RKO (cell line): ENCODE results near the gene ALPG.
"Not testable (repeated sequence)": the region's sequence is repeated elsewhere in the genome, so short reads cannot be mapped to it uniquely, and the experiment has no call there.

Experiments
- DNase-seq: peaks from one replicate; pipeline ENCODE4 v3.0.0-alpha.2; 2016; ENCODE audit warnings: low spot score

Gene ALPG

DNA sequence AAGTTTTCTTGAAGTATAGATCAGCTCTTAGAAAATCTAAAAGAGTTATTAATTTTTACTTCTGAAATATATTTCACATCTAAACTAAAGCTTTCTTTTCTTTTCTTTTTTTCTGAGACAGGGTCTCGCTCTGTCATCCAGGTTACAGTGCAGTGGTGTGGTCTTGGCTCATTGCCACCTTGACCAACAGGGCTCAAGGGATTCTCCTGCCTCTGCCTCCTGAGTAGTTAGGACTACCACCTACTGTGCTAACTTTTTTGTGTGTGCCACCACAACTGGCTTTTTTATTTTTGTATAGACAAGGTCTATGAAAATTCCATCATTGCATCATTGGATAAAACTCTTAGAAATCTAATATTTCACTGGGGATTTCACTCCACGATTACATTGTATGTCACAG lies 10.0 kb upstream of the ALPG start:
- no peak for DNase-seq

DNA sequence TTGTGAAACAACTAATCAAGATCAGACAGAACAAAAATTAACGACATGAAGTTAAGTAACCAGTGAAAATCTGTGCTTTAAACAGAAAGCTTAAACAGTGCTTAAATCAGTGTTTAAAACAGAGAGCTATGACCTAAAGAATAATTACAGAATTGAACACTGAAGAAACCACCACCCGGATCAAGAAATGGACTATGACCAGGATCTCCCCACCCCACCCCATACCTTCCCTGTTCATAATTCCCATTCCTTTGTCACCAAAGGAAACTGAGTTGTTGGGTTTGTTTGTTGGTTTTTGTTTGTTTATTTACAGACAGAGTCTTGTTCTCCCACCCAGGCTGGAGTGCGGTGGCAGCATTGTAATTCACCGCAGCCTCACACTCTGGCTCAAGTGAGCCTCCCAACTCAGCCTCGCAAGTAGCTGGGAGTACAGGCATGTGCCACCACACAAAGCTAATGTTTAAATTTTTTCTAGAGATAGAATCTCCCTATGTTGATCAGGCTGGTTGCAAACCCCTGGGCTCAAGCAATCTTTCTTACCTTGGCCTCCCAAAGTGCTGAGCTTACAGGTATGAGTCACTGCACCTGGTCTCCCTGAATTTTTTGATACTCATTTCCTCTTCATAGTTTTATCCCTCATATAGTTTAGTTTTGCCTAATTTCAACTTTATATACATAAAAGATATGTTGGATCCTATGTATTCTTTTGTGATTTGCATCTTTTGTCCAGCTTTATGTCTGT lies 8.2 kb upstream of the ALPG start:
- no peak for DNase-seq

DNA sequence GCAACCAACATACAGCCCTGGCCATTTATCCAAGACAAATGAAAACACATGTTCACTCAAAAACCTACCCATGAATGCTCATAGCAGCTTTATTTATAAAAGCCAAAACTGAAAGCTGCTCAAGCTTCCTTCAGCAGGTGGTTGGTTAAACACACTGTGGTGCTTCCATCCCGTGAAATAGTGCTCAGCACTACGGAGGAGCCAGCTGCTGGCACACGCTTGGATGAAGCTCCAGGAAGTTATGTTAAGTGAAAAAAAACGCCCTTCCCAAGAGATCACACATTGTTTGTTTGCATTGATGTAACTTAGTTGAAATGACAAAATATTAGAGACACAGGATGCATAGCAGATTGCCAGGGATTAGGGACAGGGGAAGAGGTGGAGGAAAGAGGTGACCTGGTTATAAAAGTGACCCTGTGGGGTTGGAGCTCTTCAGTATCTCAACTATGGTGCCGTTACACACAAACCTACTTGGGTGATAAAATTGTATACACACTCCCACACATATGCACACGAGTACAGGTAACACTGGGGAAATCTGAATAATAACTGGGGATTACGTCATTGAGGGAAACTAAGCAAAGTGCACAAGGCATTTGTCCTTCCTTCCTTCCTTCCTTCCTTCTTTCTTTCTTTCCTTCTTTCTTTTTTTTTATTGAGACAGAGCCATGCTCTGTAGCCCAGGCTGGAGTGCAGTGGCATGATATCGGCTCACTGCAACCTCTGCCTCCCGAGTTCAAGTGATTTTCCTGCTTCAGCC lies 6.2 kb upstream of the ALPG start:
- no peak for DNase-seq

DNA sequence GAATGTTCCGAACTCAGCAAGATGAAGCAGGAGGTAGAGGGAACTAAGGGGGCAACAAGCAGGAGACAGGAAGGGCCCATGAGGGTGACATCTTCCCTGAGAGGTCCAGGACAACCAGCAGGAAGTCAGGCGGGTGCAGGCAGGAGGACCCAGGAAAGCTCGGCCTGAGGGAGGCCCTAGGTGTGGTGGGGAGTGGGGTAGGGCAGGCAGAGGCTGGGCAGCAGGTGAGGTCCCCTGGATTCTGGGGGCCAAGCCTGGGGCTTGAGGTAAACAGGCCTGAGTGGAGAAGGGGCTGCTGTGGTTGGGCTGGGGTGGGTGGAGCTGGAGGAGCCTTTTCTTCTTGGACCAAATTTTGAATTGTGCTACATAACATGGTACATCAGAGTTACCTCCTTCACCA lies 4.1 kb upstream of the ALPG start:
- no peak for DNase-seq

DNA sequence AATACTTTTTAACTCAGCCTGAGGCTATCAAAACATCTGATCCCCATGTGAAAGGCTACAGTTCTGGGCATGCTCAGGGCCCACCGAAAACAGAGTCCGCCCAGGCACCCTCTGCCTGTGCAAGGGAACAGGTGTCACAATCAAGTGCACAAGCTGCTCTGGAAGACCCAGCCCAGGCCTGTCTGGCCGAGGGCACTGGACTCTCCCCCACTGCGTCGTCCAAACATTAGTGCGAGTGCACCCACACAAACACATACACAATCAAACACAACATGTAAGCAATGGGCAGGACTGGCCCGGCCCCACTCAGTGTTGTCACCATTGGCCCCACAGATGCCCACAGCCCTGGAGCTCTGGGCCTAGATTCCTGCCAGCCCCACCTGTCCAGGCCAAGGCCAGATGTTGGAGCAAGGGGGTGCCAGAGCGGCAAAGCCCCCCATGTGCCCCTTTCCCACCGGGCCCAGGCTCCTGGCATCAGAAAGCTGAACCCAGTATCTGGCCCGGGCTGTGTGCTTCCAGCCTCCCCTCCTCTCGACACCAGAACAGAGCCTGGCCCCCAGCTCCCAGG lies 617 bp upstream of the ALPG start:
- no peak for DNase-seq

DNA sequence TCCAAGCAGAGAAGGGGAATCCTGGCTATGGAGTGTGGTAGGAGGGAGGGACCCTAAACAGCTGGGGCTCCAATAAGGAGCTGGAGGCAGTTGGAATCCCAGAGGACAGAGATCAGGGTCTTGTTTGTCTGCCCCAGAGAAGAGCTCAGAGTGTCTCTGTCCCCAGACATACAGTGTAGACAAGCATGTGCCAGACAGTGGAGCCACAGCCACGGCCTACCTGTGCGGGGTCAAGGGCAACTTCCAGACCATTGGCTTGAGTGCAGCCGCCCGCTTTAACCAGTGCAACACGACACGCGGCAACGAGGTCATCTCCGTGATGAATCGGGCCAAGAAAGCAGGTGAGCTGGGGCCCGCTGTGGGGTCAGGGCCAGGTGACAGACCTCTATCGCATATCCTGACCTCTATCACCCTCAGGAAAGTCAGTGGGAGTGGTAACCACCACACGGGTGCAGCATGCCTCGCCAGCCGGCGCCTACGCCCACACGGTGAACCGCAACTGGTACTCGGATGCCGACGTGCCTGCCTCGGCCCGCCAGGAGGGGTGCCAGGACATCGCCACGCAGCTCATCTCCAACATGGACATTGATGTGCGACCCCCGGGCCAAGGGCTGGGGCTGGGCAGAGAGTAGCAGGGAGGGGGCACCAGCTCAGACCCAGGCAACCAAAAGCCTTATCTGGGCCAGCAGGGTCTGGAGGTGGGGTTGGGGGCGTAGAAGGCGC lies 945 bp downstream of the ALPG start:
- not testable (repeated sequence) for DNase-seq

DNA sequence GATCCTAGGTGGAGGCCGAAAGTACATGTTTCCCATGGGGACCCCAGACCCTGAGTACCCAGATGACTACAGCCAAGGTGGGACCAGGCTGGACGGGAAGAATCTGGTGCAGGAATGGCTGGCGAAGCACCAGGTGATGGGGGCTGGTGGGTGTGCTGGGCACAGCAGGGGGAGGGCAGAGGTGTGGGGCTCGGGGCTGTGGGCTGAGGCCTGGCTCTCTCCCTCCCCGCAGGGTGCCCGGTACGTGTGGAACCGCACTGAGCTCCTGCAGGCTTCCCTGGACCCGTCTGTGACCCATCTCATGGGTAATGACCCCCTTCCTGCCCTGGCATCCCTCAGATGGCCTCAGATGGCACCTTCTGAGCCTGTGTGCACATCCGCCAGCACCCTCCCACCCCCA lies 1.6 kb downstream of the ALPG start:
- DNase-seq, result not testable (repeated sequence)

DNA sequence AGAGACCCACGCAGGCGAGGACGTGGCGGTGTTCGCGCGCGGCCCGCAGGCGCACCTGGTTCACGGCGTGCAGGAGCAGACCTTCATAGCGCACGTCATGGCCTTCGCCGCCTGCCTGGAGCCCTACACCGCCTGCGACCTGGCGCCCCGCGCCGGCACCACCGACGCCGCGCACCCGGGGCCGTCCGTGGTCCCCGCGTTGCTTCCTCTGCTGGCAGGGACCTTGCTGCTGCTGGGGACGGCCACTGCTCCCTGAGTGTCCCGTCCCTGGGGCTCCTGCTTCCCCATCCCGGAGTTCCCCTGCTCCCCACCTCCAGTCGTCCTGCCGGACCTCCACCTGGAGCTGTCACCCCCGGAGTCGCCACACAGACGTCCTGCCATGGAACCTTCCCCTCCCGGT lies 3.0 kb downstream of the ALPG start:
- not testable (repeated sequence) for DNase-seq

DNA sequence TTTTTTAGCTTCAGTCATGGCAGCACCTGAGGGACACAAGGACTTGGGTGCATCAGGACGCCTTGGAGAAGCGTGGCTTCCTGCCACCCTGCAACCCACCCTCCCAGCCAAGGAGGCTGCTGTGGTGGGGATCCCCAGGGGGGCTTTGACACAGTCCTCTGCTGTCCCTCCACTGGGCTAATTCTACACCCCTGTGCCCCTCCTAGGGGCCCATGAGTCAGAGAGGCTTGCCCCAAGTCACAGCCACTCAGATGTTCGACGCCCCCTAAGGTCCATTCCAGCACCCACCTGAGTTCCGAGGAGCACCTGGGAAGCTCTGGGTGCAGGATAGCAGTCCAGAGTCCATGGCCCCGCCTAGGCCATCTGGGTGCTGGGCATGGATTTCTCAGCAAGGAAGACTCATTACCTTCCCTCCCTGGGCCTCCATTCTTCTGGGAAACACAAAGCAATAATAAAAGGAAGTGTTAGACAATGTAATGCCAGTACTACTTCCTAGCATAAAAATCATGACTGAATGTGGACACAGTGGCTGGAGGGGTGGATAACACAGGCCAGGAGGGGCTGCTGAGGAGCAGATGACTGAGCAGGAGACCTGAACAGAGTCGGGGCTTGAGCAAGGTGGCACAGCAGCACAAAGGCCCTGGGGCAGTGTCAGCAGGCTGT lies 3.7 kb downstream of the ALPG start:
- no peak for DNase-seq

DNA sequence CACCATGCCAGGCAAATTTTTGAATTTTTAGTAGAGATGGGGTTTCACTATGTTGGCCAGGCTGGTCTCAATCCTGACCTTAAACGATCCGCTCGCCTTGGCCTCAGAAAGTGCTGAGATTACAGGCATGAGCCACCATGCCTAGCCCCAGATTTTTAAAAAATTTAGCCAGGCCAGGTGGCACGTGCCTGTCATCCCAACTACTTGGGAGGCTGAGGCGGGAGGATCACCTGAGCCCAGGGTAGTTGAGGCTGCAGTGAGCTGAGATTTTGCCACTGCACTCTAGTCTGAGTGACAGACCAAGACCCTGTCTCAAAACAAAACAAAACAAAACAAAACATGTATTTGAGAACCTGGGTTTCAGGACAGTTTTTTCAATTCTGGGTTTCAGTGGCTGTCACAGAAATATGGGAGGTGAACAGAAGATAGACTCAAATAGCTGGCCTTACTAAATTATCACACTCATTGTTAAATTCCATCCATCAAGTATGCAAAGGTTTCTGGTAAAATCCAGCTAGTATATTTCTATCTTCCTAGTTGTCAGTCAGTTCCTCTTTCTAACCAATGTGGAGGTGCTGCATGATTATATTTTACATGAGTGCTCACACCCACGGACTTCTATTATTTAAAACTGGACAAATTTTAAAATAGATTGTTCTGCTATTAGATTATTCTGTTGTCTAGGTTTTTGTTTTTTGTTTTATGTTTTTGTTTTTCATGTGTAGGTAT lies 5.4 kb downstream of the ALPG start:
- DNase-seq, result no peak

DNA sequence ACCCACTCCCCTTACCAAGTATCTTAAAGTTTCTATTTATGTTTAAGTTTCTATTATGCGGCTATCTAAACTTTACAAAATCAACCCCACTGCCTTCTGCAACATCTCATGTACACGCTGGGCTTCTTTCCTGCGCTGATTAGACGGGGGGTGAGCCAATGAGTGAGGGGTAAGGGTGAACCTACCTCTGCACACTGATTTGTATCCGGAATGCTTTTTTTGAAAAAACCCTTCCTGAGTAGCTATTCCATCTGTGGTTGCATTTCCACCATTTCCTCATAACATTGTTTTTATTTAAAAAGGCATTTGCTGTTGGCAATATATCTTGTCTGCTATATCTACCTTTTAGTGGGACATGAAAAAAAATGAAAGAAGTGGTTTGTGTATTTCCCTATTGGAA lies 6.3 kb downstream of the ALPG start:
- no peak for DNase-seq

DNA sequence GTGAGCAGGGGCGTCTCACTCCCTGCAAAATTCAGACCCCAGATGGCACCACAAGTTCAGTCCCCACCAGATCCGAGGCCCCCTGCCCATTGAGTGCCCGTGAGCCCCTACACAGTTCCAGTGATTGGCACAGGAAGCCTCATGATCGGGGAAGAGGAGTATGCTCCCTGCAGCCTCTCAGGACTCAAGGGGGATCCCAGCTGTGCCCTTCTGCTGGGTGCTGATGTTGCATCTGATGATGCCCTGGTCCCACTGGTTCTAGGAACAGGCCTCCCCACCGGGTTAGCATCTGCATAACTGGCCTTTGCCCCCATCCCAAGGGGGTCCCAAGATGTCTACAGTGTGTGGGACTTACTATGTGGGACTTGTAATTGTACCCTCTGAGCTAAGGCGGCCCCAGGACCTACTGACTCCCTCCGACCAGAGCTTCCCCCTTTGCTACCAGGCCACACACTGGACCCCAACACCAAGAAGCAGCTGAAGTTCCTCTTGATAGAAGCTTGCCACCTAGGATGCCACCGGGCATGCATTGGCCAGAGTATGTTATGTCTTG lies 8.6 kb downstream of the ALPG start:
- no peak for DNase-seq

DNA sequence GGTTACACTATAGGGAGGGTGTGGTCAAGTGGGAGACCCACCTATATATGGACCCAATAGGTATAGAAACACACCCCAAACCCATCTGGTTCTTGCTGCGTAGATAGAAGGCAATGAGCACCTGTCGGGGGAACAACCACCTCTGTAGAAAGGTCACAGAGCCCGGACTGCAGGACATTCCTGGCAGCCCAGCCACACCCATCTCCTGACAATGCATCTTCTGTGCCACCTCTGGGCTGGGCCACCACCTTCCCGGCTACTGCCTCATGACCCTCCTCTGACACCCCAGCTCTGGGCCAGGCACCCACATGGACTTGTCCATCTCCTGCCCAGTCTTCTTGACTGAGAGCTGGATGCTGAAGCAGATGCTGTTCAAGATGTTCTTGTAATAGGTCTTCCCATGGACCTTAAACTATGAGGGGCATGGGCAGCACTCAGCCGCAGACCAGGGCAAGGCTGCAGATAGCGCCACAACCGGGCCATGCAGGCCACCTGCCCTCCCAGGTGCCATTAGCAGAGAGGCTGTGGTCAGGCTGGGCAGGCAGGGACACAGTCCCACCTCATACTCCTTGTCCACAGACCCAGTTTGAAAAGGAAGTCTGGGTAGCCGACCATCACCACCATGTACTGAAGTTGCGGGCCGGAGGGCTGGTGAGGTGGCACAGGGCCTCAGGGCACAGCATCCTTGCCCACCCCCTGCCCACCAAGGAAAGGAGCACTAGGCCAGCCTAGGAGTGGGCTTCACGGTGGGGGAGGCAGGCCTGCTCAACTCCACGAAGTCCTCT lies 9.3 kb downstream of the ALPG start:
- DNase-seq, result no peak

DNA sequence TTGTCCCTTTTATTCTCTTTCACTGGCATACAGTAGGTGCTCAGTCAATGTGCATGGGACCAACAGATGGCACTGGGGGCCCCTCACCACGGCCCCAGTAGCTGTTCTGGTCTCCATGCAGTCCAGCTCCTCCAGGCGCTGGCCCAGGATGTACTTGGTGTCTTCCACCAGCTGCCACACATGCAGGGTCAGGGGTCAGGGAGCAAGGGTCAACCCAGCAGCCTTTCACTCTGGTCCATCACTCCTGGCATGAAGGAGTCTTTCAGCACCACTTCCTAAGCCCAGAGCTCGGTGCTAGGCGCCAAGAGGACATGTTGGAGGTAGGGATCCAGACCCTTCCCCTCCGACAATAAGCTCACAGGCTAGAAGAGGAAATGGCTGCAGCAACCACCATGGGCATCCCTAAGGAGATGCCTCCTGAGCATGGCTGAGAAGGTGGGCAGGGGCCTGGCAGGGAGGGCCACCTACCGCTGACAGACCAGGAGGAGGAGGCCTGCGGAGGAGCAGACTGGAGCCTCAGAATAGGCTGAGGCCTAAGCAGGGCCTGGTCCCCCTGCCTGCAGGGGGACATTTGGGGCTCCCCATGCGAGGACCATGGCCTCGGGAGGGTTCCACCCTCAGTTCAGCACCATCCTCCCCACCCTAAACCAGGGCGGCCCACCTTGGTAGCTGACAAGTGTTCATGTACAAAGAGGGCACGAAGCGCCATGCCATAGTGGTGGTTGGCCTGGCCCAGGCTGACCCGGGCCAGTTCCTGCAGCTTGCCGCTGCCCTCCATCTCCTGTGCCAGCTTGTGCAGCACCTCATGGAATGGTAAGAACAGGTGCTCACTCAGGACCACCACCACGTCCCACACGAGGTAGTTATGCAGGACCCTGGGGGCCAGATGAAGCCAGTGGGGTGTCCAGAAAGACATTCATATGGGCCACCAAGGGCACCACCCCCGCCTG lies 10.2 kb downstream of the ALPG start:
- DNase-seq, result no peak

DNA sequence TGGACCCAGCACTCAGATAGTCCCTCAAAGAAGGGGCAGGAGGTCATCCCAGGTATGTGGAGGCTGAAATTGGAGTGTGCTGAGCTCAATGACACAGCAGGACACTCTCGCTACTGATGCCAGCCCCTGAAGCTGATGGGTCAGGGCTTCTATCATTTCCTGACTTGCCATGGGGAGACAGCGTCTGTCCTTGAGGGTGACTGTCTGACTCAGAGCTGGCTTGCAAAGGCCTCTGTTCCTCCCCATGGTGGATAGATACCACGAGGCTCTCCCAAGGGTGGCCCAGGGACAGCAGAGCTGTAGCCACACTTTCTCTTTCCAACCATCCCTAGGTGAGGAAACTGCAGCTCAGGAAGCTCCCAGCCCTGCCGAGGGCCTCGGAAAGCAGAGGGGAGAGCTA lies 10.8 kb downstream of the ALPG start:
- no peak for DNase-seq

DNA sequence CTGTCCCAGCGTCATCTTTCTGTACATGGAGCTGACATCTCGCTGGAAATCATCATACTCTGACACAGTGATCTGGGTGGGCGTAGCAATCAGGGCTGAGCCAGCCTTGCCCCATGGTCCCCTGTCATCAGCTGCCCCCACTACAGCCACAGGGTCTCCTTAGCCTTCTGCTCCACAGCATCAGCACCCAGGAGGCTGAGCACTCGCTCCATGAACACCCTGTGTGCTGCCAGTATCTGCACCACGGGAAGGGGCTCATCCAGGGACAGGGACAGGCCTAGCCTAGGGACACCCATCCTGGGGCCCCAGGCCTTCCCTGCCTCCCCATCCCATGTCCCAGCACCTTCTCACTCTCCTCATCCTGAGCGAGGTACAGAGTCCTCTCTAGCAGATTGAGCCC lies 11.4 kb downstream of the ALPG start:
- DNase-seq, result no peak

DNA sequence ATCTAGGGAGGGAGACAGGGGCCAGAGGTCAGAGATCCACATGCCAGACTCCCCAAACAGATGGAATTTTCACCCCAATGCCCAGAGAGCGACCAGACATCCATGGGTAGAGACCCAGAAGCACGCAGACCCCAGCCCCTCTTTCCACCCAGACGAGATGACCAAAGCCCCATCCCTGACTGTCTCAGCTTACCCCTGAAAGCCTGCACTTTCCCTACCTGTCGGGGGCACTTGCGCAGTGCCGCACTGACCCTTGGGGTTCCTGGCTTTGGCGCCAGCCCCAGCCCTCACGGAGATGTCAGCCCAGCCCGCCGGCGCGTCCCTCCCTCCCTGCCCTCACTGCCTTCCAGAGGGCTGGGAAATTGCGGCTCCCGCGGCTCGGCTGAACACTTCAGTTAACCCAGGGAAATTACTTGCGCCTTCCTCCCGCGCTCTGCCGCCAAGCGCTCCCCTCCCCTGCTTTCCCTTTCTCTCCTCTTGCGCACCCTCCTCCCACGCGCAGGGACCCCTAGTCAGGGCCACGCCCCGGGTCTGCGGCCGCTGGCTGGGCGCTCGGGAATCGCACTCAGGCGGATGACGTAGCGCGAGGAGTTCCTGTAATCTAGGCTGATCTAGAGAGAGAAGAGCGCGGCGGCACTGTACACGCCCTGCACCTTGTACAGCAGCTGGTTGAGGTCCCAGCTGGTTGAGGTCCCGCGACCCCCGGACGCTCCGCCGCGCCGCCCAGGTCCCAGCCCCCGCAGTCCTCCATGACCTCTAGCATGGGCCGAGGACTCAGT lies 12.0 kb downstream of the ALPG start:
- no peak for DNase-seq
